ENCODE measurements around the gene RELT.

RELT gene

DNA sequence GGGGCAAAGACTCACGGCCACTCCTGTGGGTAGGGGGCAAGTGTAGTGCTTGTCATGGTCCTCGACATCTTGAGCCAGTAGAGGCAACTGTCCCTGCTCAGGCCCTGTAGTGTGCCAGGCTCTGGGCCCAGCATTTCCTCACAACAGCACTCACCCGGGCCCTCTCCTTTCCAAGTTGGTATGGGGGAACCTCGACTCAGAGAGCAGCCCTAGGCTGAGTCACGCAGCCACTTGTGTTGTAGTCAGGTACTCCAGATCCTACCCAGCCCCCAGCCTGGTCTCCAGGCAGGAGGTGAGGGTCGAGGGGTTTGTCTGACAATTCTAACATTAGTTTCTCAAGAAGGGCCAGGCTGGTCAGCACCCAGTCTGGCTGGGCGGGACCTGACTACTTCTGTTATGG lies 4.1 kb downstream of the RELT start:
- no peak for TF ChIP-seq CTCF (IDR thresholded peaks at IDR 0.05; ENCODE audit: extremely low read depth, missing control alignments)
- DNase-seq (ENCODE audit: low spot score), result no peak

- no peak for DNase-seq (ENCODE audit: low spot score)
- TF ChIP-seq CTCF (IDR thresholded peaks at IDR 0.05; ENCODE audit: extremely low read depth, missing control alignments), result no peak
Observed at GRCh38 chr11:73380897-73381410, 4.8 kb downstream of the RELT start.

DNA sequence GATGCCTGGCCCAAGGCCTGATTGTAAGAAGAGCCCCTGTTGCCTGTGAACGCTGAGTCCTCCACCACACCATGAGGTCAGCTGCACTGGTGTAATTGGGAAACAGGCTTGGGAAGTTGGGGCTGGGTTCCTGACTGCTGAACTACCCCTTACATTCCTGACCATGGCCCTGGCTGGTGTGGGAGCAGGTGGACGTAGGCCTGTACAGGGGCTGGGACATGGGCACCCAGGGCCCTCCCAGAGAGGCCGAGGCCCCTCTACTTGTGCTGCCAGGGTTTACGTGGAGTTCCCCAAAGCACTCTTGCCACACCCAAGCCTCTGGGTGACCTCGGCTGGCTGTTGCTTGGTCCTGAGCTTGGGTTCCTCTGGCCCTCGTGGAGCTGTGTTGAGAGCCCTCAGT lies 5.4 kb downstream of the RELT start:
- no peak for TF ChIP-seq CTCF (IDR thresholded peaks at IDR 0.05; ENCODE audit: extremely low read depth, missing control alignments)
- DNase-seq (ENCODE audit: low spot score), result no peak

DNA sequence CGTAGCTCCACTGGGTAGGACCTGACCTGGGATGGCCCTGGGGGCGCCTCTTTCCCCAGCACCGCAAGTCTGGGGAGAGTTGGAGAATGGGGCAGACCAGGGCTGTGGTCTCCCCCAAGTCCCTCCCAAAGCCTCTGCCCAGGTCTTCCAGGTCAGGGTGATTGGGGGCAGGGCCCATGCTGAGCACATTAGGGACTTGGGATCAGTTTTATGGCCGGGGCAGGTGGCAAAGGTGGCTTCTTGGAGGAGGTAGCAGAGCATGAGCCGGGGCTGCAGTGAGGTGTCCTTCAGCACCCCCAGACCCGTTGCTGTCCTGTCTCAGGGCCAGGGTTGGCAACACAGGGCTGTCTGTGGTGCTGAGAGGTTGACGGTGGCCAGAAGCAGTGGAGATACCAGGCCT lies 6.0 kb downstream of the RELT start:
- DNase-seq (ENCODE audit: low spot score), result no peak
- TF ChIP-seq CTCF (IDR thresholded peaks at IDR 0.05; ENCODE audit: extremely low read depth, missing control alignments), result no peak

DNA sequence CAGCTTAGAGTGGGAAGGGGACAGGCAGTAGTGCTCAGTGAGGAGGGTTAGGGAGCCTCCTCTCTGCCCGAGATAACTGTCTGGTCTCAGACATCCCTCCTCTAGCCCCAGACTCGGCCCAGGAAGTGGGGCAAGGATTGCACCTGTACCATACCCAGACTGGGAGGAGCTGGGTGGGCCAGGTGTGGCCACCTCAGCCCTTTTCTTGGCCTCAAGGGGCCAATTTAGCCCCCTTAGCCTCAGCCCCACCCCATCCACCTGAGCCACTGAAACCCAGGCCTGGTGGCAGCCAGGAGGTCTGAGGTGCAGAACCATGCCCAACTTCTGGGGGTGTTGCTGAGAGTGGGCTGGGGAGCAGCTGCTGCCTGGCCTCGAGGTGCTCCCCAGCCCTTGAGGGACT lies 6.5 kb downstream of the RELT start:
- no peak for TF ChIP-seq CTCF (IDR thresholded peaks at IDR 0.05; ENCODE audit: extremely low read depth, missing control alignments)
- no peak for DNase-seq (ENCODE audit: low spot score)

DNA sequence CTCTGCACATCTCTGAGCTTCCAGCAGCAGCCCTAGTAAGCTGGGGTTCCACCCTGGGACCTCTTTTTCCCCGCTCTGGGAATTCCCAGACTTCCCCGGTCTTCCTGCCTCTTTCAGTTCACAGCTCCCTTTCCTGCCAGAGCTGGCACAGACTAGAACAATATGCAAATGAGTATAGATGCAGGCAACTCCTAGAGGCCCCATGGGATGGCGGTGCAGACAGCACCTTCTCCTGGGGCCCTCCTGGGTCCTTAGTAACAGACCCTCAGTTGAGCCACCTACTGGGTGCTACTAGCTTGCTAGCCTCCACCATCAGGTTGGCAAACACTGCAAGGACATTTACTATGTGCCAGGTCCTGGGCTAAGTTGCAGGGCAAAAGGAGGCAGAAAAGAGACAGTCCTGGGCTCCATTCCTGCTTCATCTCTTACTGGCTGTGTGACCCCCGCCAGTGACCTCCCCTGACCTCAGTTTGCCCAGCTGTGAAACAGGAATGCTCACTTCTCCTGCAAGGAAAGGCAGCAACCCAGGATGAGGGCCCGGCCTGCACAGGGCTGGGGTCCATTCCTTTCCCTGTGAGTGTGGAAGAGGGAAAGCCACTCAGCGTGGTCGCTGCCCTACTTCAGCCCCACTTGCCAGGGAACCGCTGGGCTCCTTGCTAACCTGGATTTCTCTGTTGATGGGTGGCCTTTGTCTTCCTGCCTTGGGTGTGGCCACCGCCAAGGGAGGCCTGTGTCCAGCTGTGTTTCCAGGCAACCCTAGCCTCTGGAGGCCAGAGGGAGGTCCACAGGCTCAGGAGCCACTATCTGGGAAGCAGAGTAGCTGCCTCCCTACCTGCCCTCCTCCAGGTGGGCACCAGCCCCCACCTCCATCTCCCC lies 7.3 kb downstream of the RELT start:
- no peak for DNase-seq (ENCODE audit: low spot score)
- no peak for TF ChIP-seq CTCF (IDR thresholded peaks at IDR 0.05; ENCODE audit: extremely low read depth, missing control alignments)

- TF ChIP-seq CTCF (IDR thresholded peaks at IDR 0.05; ENCODE audit: extremely low read depth, missing control alignments), result no peak
- no peak for DNase-seq (ENCODE audit: low spot score)
Observed at GRCh38 chr11:73384125-73384441, 7.9 kb downstream of the RELT start.
